HCT116 (cell line): Measurements from ENCODE around the gene GLT6D1.

Experiments
- ATF3 ChIP-seq: IDR thresholded peaks from 2 replicates; pipeline ENCODE4 v1.6.1; 2012
- CTCF ChIP-seq, 3 experiments: fragments of 200-600 bp in 1 of 3; sonication (generic) in 1 of 3; IDR thresholded peaks in 2 of 3; conservative IDR thresholded peaks in 1 of 3; 2 replicates each; pipeline ENCODE4 v1.5.1; 2012 to 2017; ENCODE audit warnings: low read depth in 2 of 3, low read length in 2 of 3, antibody characterized with exemption in 1 of 3, borderline replicate concordance in 1 of 3, control low read depth in 1 of 3, mild to moderate bottlenecking in 1 of 3, mixed read lengths in 1 of 3, mixed run types in 1 of 3, moderate library complexity in 1 of 3; ENCODE audit not compliant: insufficient read depth in 1 of 3
- EZH2 ChIP-seq: fragments of 200-600 bp; sonication (generic); IDR thresholded peaks from 2 replicates; pipeline ENCODE4 v1.6.1; 2017; ENCODE audit warnings: antibody characterized with exemption, mixed run types
- POLR2A ChIP-seq: IDR thresholded peaks from 2 replicates; pipeline ENCODE4 v1.7.0; 2011; ENCODE audit warnings: borderline replicate concordance; ENCODE audit not compliant: insufficient read depth, insufficient read length; ENCODE audit errors: extremely low read depth
- POLR2AphosphoS5 ChIP-seq: IDR thresholded peaks from 2 replicates; pipeline ENCODE4 v1.6.1; 2011; ENCODE audit warnings: mild to moderate bottlenecking, low read depth, low read length, moderate library complexity
- RAD21 ChIP-seq: IDR thresholded peaks from 2 replicates; pipeline ENCODE4 v1.6.1; 2012; ENCODE audit warnings: low read depth, mild to moderate bottlenecking
- YY1 ChIP-seq: IDR thresholded peaks from 2 replicates; pipeline ENCODE4 v1.6.1; 2011; ENCODE audit warnings: low read length, low read depth, moderate library complexity, mild to moderate bottlenecking; ENCODE audit not compliant: insufficient replicate concordance; ENCODE audit errors: extremely low read depth
- ZBTB33 ChIP-seq: IDR thresholded peaks from 2 replicates; pipeline ENCODE4 v1.6.1; 2011; ENCODE audit warnings: mild to moderate bottlenecking, low read length, moderate library complexity; ENCODE audit not compliant: insufficient replicate concordance; ENCODE audit errors: extremely low read depth
- TF ChIP-seq, protein P1 (sequence below): IDR thresholded peaks from 2 replicates; pipeline ENCODE4 v1.6.1; 2012; ENCODE audit warnings: low read depth

GRCh38 chr9:135667463-135668001 lies 28.2 kb upstream of the GLT6D1 start:
- no peak for TF ChIP-seq YY1
- TF ChIP-seq CTCF (IDR thresholded peaks at IDR 0.05 in 2 of 3, conservative IDR thresholded peaks at IDR 0.05 in 1 of 3; ENCODE audit: borderline replicate concordance in 1 of 3, insufficient read depth in 1 of 3, low read depth in 2 of 3, low read length in 2 of 3) = no peak
- TF ChIP-seq RAD21 = no peak
- TF ChIP-seq ATF3 = no peak
- TF ChIP-seq ZBTB33 = no peak
- TF ChIP-seq POLR2A = no peak
- TF ChIP-seq EZH2 = no peak
- TF ChIP-seq POLR2AphosphoS5 = no peak
- TF ChIP-seq, protein P1, sequence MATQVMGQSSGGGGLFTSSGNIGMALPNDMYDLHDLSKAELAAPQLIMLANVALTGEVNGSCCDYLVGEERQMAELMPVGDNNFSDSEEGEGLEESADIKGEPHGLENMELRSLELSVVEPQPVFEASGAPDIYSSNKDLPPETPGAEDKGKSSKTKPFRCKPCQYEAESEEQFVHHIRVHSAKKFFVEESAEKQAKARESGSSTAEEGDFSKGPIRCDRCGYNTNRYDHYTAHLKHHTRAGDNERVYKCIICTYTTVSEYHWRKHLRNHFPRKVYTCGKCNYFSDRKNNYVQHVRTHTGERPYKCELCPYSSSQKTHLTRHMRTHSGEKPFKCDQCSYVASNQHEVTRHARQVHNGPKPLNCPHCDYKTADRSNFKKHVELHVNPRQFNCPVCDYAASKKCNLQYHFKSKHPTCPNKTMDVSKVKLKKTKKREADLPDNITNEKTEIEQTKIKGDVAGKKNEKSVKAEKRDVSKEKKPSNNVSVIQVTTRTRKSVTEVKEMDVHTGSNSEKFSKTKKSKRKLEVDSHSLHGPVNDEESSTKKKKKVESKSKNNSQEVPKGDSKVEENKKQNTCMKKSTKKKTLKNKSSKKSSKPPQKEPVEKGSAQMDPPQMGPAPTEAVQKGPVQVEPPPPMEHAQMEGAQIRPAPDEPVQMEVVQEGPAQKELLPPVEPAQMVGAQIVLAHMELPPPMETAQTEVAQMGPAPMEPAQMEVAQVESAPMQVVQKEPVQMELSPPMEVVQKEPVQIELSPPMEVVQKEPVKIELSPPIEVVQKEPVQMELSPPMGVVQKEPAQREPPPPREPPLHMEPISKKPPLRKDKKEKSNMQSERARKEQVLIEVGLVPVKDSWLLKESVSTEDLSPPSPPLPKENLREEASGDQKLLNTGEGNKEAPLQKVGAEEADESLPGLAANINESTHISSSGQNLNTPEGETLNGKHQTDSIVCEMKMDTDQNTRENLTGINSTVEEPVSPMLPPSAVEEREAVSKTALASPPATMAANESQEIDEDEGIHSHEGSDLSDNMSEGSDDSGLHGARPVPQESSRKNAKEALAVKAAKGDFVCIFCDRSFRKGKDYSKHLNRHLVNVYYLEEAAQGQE = no peak
